GM21515 (cell line): ENCODE measurements around the gene ZNF362.
A peak's percentile ranks its signal among the peaks of the same experiment; 100 is the strongest.

Experiments used
- ATAC-seq: cut with Tn5 transposase; IDR thresholded peaks from one replicate; pipeline ENCODE4 v1.9.1; 2021; ENCODE audit not compliant: unreplicated experiment

ZNF362 gene

GRCh38 chr1:33244143-33244808 is 12.0 kb upstream of the ZNF362 start:
- no peak for ATAC-seq

GRCh38 chr1:33244809-33245186 is 11.5 kb upstream of the ZNF362 start:
- no peak for ATAC-seq

DNA sequence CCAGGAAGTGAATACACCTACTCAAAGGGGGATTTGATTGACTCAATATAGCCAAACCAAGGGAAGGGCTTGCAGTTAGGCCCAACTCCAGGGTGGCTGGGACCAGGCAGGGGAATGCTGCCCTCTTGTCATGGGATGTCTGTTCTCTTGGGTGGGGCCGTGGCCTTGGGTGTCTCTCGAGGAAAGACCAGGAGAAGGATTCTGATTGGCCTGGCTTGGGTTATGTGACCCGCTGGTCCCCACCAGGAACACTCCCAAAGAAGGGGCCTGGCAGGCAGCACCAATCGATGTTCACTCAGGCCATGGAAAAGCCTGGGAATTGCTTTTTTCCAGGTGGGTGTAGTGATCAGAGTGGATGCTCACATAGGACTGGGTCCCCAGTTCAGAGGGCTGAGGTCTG is 10.1 kb upstream of the ZNF362 start:
- ATAC-seq = no peak

DNA sequence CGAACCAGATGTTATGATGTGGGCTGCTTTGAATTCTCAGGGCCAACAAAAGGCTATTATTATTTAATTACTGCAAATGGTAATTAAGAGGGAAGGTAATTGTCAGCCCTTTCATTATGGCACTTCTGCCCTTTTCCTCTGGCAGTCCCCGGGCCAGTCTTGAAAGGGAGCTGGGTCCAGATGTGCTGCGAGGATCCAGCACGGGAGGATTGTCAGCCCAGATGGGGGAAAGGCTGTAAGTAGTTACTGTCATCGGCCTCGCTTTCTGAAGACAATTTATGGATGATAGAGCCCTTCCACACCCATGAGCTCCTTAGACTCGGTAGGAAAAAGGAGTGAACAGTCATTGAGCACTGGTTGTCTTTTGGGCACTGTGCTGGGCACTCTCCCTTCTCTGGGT is 8.7 kb upstream of the ZNF362 start:
- ATAC-seq = no peak

DNA sequence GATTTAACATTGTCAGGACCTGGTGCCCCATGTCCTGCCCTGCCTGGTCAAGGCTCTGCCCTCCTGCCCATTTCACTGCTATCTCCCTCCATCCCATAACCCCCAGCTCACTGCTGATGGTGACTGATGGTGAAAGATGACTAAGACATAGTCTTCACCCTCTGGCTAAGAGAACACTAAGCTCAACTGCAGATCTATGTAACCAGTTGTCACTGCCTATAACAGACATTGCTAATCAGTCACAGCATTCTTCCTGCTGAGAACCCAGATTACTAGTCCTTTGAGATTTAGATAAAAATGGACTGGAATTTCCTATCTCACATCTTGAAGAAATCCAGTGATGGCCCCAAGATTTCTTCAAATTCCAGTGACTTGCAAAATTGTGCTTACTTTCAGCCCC is 8.0 kb upstream of the ZNF362 start:
- no peak for ATAC-seq

DNA sequence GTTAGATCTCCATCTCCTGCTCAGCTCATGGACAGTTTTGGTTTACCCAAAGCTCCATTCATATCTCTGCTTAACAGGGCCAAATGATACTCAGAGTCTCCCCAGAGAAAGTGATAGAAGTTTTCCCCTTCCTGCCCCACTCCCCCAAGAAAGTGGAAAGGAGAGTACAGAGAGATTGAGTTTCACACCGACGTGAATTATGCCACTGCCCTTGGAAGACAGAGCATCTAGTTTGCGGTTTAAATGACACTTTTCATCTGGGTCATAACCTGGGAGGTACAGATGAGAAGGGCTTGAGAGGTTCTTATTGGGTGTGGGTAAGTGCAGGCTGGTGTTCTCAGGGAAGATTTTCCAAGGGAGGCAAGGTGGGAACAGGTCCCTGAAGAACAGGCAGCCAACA is 6.9 kb upstream of the ZNF362 start:
- no peak for ATAC-seq

DNA sequence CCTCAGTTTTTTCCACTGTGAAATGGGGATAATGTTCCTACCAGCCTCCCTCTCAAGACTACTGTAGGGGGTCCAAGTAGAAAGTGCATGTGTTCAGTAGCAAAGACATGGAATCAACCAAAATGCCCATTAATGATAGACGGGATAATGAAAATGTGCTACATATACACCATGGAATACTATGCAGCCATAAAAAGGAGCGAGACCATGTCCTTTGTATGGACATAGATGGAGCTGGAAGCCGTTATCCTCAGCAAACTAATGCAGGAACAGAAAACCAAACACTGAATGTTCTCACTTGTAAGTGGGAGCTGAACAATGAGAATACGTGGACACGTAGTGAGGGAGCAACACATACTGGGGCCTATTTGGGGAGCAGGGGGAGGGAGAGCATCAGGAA is 6.1 kb upstream of the ZNF362 start:
- ATAC-seq = no peak

- ATAC-seq = no peak
Measured at GRCh38 chr1:33250724-33251123, 5.6 kb upstream of the ZNF362 start.

GRCh38 chr1:33254491-33254890 is 1.8 kb upstream of the ZNF362 start:
- ATAC-seq = no peak

DNA sequence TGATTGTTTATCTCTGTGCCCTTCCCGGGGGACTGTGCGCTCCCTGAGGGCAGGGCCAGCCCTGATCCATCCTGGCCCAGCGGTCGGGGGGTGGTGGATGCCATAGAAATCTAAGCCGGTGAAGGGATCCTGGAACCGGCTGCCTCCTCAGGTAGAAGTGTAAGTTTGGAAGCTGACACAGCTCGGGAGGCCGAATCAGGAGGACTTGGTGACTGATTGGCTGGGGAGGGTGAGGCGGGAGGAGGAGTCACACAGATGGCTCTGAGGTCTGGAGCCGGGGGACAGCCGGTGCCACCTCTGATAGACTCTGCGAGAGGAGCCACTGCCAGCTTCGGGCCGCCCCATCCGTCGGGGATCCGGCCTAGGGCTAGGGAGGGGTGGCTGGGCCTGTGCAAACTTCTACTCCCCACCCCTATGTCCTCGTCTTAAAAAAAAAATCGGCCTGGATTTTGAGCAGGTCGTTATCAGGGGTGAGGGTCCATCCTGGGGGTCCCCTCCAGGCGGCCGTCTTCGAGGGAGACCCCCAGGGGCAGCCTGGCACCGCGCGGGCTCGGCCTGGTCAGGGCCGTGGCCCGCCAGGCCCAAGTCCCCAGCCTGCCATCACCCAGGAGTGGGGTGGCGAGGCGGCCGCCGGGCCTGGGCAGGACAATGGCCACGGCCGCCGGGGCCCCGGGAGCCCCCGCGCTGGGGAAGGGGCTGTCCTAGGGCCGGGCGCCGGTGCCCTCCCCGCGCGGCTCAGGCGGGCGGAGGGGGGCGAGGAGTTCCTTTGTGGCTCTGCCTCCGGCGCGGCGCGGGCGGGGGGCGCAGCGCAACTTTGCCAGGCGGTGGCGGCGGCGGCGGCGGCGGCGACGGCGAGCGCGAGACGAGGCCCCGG is 708 bp upstream of the ZNF362 start:
- ATAC-seq = peak; percentile 38

DNA sequence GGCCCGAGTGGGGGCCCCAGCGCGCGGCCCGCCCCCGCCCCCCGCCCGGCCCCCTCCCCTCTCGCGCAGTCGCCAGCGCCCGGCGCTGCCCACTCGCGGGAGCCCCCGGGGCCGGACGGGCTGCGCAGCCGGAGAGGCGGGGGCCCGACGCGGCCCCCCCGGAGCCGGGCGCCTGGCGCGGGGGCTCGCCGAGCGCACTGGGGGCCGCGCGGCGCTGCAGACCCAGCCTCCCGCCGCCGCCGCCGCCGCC is 146 bp upstream of the ZNF362 start:
- ATAC-seq = no peak

DNA sequence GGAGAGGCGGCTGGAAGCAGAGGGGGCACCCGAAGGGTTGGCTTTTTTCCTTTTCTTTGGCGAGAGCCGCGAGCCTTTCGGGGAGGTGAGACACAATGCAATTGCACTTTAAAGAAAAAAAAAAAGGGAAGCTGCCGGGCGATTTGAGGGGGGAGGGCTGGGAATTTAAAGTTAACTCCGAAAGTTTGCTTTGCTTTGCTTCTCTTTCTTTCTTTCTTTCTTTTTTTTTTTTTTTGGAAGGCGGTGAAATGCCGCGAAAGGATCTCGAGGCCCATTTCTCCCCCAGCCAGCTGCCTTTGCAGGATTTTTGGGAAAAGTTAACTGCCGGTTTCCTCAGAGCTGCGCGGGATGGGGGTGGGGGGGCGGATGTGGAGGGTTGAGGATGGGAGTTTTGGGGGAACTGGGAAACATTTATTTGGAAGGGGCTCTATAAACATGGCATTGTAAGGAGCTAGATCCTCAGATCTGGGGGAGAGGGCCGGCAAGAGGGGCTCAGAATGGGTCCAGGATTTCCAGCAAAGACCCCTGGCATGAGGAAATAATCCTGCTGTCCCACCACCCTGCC is 997 bp downstream of the ZNF362 start:
- ATAC-seq = no peak

DNA sequence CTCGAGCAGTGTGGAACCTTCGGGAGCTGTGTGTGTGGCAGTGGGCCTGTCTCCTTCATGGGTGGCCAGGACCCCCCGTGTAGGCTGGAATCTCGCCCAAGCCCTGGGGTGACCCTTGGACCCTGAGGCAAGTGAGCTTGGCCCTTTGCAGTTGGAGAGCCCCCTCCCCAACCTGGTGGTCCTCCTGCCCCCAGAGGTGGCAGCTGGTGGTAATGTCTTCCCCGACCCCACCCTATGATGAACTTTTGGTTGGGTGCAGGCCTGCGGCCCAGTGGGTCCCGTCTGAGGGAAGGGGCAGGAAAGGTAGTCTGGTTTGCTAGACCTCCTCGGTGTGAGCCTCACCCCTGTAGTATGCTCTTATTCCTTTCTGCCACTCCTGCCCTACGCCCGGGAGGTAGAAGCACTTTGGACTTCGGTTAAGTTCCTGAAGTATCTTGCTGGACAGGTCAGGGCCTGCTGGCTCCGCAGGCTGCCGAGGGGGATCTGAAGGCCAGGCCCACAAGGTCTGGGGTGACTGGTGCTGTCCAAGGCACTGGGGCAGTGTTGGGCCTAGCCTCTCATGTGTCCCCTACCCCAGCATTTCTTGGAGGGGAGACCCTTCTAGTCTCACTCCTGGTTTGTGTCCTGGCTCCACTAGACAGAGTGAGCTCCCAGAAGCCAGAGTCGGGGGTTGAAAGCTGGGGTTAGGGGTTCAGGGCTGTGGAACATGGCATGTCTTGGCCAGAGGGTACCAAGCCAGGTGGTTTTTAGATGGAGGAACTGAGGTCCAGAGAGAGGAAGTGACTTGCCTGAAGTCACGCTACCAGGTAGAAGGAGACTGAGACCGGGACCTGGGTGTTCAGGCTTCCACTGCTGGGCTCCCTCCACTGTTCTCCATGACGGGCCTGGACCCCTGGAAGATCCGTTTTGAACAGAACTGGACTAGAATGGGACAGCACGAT is 1.8 kb downstream of the ZNF362 start:
- ATAC-seq = no peak

- ATAC-seq = no peak
Measured at GRCh38 chr1:33258788-33259274, 2.5 kb downstream of the ZNF362 start.

- no peak for ATAC-seq
Measured at GRCh38 chr1:33259879-33260278, 3.6 kb downstream of the ZNF362 start.

DNA sequence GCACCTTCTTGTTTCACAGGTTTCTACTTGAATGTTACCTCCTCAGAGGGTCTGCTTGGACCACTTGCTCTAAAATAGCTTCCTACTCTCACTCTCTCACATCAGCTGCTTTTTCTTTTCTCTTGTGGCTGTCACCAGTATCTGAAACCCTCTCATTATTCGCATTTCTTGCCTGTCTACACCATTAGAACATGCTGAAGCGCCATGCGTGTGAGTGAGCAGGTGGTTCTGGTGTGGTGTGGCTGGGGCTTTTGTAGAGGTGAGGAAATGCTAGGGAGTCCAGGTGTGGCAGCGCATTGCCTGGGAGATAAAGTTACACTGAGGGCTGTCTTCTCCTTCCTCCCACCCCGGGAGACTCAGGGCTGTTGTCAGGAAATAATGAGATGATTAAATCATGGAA is 4.1 kb downstream of the ZNF362 start:
- ATAC-seq = no peak

- no peak for ATAC-seq
Measured at GRCh38 chr1:33261344-33261743, 5.1 kb downstream of the ZNF362 start.

GRCh38 chr1:33263890-33264504 is 7.7 kb downstream of the ZNF362 start:
- no peak for ATAC-seq

GRCh38 chr1:33265780-33266605 is 9.7 kb downstream of the ZNF362 start:
- ATAC-seq = no peak

DNA sequence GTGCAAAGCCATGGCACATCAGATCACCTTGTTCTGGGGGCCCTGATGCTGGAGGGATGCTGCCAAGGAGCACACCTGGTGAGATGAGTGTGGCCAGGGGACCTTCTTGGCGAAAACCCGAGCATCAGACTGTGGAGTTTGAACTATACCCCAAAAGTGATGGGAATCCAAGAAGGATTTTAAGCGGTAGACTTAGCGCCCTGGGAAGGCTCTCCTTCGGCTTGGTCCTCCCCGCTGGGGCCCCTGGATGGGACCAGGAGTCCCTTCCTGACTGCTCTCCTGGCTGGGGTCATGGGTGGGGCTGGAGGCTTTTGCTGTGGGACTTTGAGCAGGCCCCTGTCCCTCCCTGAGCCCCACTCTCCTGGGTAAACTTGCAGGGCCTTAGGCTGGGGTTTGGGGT is 10.5 kb downstream of the ZNF362 start:
- ATAC-seq = no peak
